CD14-positive monocyte (primary cell): ENCODE measurements around the gene DNAH14. TPM values are rescaled to one million over a fixed set of nuclear protein-coding genes. Genes with fewer than 3 reads are reported as not detected.

ENCODE experiments used
- DNase-seq, 3 donors: peaks; one replicate each; pipeline ENCODE4 v3.0.0-alpha.2; 2011 to 2022
- H2AFZ ChIP-seq: 2 replicates; pipeline ENCODE4 v1.6.0; 2012; ENCODE audit warnings: mild to moderate bottlenecking, low read depth, low read length, inconsistent platforms; ENCODE audit not compliant: insufficient read depth, poor library complexity, severe bottlenecking
- H3K27ac ChIP-seq, 2 donors: 1 replicate in 1 of 2; 2 replicates in 1 of 2; pipeline ENCODE4 v1.5.1; 2012 to 2013; ENCODE audit warnings: low read length in 2 of 2, control low read depth in 1 of 2, inconsistent platforms in 1 of 2, low read depth in 1 of 2, mild to moderate bottlenecking in 1 of 2
- H3K27me3 ChIP-seq, 2 donors: one replicate each; pipeline versions ENCODE4 v1.6.0 to v1.6.1; 2011 to 2013; ENCODE audit warnings: low read length in 2 of 2; ENCODE audit not compliant: control insufficient read depth in 2 of 2, insufficient read depth in 2 of 2
- H3K36me3 ChIP-seq, 2 donors: replicated peaks in 1 of 2; 1 replicate in 1 of 2; 2 replicates in 1 of 2; pipeline versions ENCODE4 v1.5.1 to v1.6.1; 2012 to 2013; ENCODE audit warnings: low read length in 2 of 2, control low read depth in 1 of 2, inconsistent platforms in 1 of 2, mild to moderate bottlenecking in 1 of 2; ENCODE audit not compliant: insufficient read depth in 2 of 2, control insufficient read depth in 1 of 2
- H3K4me1 ChIP-seq, 2 donors: 1 replicate in 1 of 2; 2 replicates in 1 of 2; pipeline versions ENCODE4 v1.5.1 to v1.6.1; 2012 to 2013; ENCODE audit warnings: low read length in 2 of 2, control low read depth in 1 of 2, inconsistent platforms in 1 of 2, mild to moderate bottlenecking in 1 of 2, moderate library complexity in 1 of 2; ENCODE audit not compliant: insufficient read depth in 2 of 2, control insufficient read depth in 1 of 2
- H3K4me2 ChIP-seq: replicated peaks from 2 replicates; pipeline ENCODE3; 2012; ENCODE audit warnings: low read length, moderate library complexity, mild to moderate bottlenecking; ENCODE audit not compliant: poor library complexity, severe bottlenecking; ENCODE audit errors: extremely low read depth
- H3K4me3 ChIP-seq, 3 experiments: fragments of 200-600 bp in 1 of 3; sonication (generic) in 1 of 3; replicated peaks in 1 of 3; 1 replicate in 2 of 3; 2 replicates in 1 of 3; pipeline ENCODE4 v1.5.1; 2011 to 2013; ENCODE audit warnings: low read length in 3 of 3, mild to moderate bottlenecking in 3 of 3, control low read depth in 2 of 3, low read depth in 2 of 3, inconsistent platforms in 1 of 3, moderate library complexity in 1 of 3
- H3K79me2 ChIP-seq: 2 replicates; pipeline ENCODE4 v1.6.0; 2012; ENCODE audit warnings: mild to moderate bottlenecking, control low read depth, inconsistent platforms, low read length, moderate library complexity; ENCODE audit not compliant: insufficient read depth
- H3K9ac ChIP-seq: 2 replicates; pipeline ENCODE4 v1.6.0; 2017; ENCODE audit warnings: low read length, mild to moderate bottlenecking; ENCODE audit not compliant: insufficient read depth, poor library complexity, severe bottlenecking
- H3K9me3 ChIP-seq, 2 donors: replicated peaks in 1 of 2; 1 replicate in 1 of 2; 2 replicates in 1 of 2; pipeline versions ENCODE4 v1.5.1 to v1.6.1; 2012 to 2013; ENCODE audit warnings: low read length in 2 of 2, control low read depth in 1 of 2; ENCODE audit not compliant: control insufficient read depth in 1 of 2, insufficient read depth in 1 of 2
- H4K20me1 ChIP-seq: 2 replicates; pipeline ENCODE4 v1.6.0; 2012; ENCODE audit warnings: mild to moderate bottlenecking, low read length, control low read depth, moderate library complexity; ENCODE audit not compliant: insufficient read depth
- H3K27ac Mint-ChIP-seq, 7 donors: one replicate each; pipeline ENCODE4 v1.8.0; 2020; ENCODE audit warnings: mild to moderate bottlenecking in 7 of 7, mixed read lengths in 7 of 7, moderate library complexity in 6 of 7, inconsistent platforms in 2 of 7
- H3K27me3 Mint-ChIP-seq, 3 donors: one replicate each; pipeline ENCODE4 v1.8.0; 2021 to 2022; ENCODE audit warnings: low read depth in 3 of 3, mild to moderate bottlenecking in 3 of 3, mixed read lengths in 3 of 3, moderate library complexity in 3 of 3, inconsistent platforms in 1 of 3
- H3K36me3 Mint-ChIP-seq, 2 donors: one replicate each; pipeline ENCODE4 v1.8.0; 2020; ENCODE audit warnings: mixed read lengths in 2 of 2, inconsistent platforms in 1 of 2, mild to moderate bottlenecking in 1 of 2
- H3K4me1 Mint-ChIP-seq: one replicate; pipeline ENCODE4 v1.8.0; 2020; ENCODE audit warnings: mild to moderate bottlenecking, mixed read lengths
- H3K4me3 Mint-ChIP-seq, 2 donors: one replicate each; pipeline ENCODE4 v1.8.0; 2020; ENCODE audit warnings: mild to moderate bottlenecking in 2 of 2, mixed read lengths in 2 of 2, moderate library complexity in 1 of 2
- H3K9me3 Mint-ChIP-seq, 7 donors: one replicate each; pipeline ENCODE4 v1.8.0; 2020 to 2022; ENCODE audit warnings: mixed read lengths in 7 of 7, mild to moderate bottlenecking in 6 of 7, moderate library complexity in 6 of 7, inconsistent platforms in 2 of 7
- CTCF ChIP-seq: fragments of 200-600 bp; IDR thresholded peaks from one replicate; pipeline ENCODE4 v1.8.0; 2022; ENCODE audit warnings: antibody characterized with exemption, mild to moderate bottlenecking
- WGBS: methylation state at CpG from one replicate; pipeline ENCODE4 v1.1.5; 2013; ENCODE audit warnings: missing lambda C conversion rate; ENCODE audit not compliant: insufficient coverage; 5-methylcytosine and 5-hydroxymethylcytosine counted together
- intact Hi-C, 2 donors: fragments of 100-400 bp; cut with micrococcal nuclease; formaldehyde crosslinking; loops; one replicate each; pipeline versions ENCODE4 v1.15.0 to v1.15.1; 2023
- polyA plus RNA-seq, 3 donors: library from polyadenylated mRNA; depleted of rRNA in 1 of 3; unstranded in 2 of 3; stranded (reverse) in 1 of 3; fragments of 300-500 nt in 2 of 3; fragments of >200 nt in 1 of 3; fragmentation: Illumina TruSeq in 2 of 3; gene quantifications; 1 replicate in 2 of 3; 2 replicates in 1 of 3; pipeline ENCODE4 v1.2.3, GENCODE V29; 2012 to 2021

Gene DNAH14
- polyA plus RNA-seq, 3 donors, result 0.83 TPM; not detected in 2

DNA sequence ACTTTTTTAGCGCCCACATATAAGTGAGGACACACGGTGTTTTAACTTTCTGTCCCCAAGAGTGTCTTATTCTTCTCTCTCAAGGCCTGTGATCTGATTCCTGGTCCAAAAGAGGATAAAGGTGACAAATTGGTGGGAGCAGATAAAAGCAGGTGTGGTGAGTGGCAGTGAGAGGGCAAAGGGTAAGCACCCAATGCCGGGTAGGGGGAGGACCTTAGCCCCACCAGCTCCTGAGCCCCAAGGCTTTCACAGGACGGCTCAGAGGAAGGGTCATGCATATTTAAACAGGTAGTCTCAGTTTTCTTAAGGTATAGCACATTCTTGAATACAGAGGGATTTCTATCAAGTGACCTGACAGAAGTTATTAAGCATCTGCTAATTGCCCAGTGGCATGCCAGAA is 478.8 kb downstream of the DNAH14 start:
- H3K27me3 Mint-ChIP-seq, result peaks cover 0 to 2% (median 0%) of the 10 kb centered on the region in 3 donors
- intact Hi-C loops, result no loop called here
- no peak overlapping the region for H3K9ac ChIP-seq
- no peak overlapping the region for H3K27ac ChIP-seq
- WGBS, result 92% methylated on average over 2 of the region's 4 CpGs
- H3K36me3 ChIP-seq, result peaks cover 90 to 100% of the 10 kb centered on the region in 2 donors
- H3K9me3 ChIP-seq, result no peaks in the 10 kb centered on the region
- no peaks in the 10 kb centered on the region for H3K4me1 Mint-ChIP-seq
- H3K4me2 ChIP-seq, result no peak overlapping the region
- H2AFZ ChIP-seq, result no peak overlapping the region
- H4K20me1 ChIP-seq, result peaks cover 89% of the 10 kb centered on the region
- peaks cover 75% of the 10 kb centered on the region for H3K79me2 ChIP-seq
- no peaks in the 10 kb centered on the region for H3K9me3 Mint-ChIP-seq
- no peak overlapping the region for H3K4me3 ChIP-seq
- no peaks in the 10 kb centered on the region for H3K4me1 ChIP-seq
- H3K27me3 ChIP-seq, result no peaks in the 10 kb centered on the region
- no peak overlapping the region for H3K4me3 Mint-ChIP-seq
- H3K36me3 Mint-ChIP-seq, result peaks cover 86 to 93% of the 10 kb centered on the region in 2 donors
- DNase-seq, result no peak
- TF ChIP-seq CTCF, result no peak
- H3K27ac Mint-ChIP-seq, result peak overlapping the region in 3 of 7 donors; percentile 22 to 59 (median 43)

DNA sequence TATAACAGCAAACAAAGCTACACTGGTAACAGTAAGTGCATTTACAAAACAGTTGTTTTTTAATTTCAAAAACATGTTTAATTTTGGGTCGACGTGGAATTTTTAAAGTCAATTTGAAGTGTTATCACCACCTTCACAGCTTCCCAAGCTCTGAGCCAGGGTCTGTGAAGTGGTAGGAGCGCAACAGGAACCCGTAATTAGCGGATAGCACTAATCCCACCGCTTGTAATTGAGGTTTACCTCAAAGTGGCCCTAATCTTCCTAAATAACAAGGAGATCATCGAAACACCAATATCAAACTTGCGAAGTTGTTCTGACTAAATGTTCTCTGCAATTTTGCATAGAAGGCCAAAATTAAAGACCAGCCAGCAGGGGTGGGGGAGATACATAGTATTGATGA is 479.6 kb downstream of the DNAH14 start:
- H2AFZ ChIP-seq, result no peak overlapping the region
- intact Hi-C loops, result no loop called here
- H3K27me3 Mint-ChIP-seq, result peaks cover 0 to 2% (median 0%) of the 10 kb centered on the region in 3 donors

More for the DNA sequence above, 479.6 kb downstream of the DNAH14 start:
- no peak overlapping the region for H3K4me3 Mint-ChIP-seq
- no peaks in the 10 kb centered on the region for H3K9me3 Mint-ChIP-seq
- peaks cover 4% of the 10 kb centered on the region for H3K4me1 Mint-ChIP-seq
- H4K20me1 ChIP-seq, result peaks cover 92% of the 10 kb centered on the region
- H3K27me3 ChIP-seq, result no peaks in the 10 kb centered on the region
- H3K4me1 ChIP-seq, result peaks cover 4% of the 10 kb centered on the region in 2 donors
- H3K9me3 ChIP-seq, result no peaks in the 10 kb centered on the region
- no peak overlapping the region for H3K27ac Mint-ChIP-seq
- no CpG with 5 or more reads among the region's 8 CpGs for WGBS
- no peak overlapping the region for H3K9ac ChIP-seq
- H3K4me3 ChIP-seq, result no peak overlapping the region
- peaks cover 84 to 93% of the 10 kb centered on the region in 2 donors for H3K36me3 Mint-ChIP-seq
- no peak overlapping the region for H3K4me2 ChIP-seq
- no peak for TF ChIP-seq CTCF
- peaks cover 83% of the 10 kb centered on the region for H3K79me2 ChIP-seq
- H3K27ac ChIP-seq, result no peak overlapping the region
- DNase-seq, result no peak
- H3K36me3 ChIP-seq, result peaks cover 85 to 100% of the 10 kb centered on the region in 2 donors
